Retinal pigment epithelial cell (primary cell): ENCODE data around the gene RPL23.

Source experiments
- DNase-seq: peaks from one replicate; pipeline ENCODE4 v3.0.0-alpha.2; 2010; ENCODE audit warnings: low read depth
- H3K4me3 ChIP-seq: 2 replicates; pipeline ENCODE4 v1.5.1; 2011; ENCODE audit warnings: mild to moderate bottlenecking, low read length, control low read depth, moderate library complexity
- CTCF ChIP-seq: conservative IDR thresholded peaks from 2 replicates; pipeline ENCODE4 v1.5.1; 2011; ENCODE audit warnings: low read depth, low read length, control low read depth, inconsistent platforms

The RPL23 gene

DNA sequence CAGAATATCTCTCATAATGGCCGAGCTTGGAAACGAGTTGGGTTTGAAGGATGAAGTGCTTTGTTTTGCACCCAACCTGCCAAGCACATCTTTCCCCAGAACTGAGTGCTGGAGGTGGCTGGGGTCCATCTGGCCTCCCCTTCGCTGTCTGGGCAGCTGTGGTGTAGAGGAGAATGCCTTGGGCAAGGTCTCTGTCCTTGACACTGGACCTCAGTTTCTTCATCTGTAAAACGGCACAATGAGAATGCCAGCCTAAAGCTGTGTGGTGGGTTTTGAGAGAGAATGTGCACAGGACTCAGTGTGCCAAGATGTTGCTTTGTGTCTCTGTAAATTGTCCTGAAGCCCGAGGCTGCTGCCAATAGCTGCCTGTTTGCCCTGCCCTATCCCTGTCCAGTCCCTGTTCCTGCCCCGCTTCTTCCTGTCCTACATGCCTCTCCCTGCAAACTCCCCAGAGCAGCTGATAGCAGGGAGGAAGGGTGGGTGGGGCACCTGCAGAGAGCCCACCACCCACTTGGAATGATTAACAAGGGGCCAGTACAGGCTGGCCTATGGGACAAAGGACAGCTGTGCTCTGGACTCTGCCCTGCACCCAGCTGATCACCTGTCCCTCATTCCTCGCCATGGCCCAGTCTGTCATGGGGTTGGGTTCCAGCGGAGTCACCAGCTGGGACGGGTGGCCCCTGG, 31.7 kb upstream of the RPL23 start:
- TF ChIP-seq CTCF = no peak
- DNase-seq = no peak
- H3K4me3 ChIP-seq = no peak overlapping the region

- no peak for DNase-seq
- H3K4me3 ChIP-seq = no peak overlapping the region
- TF ChIP-seq CTCF = no peak
Measured at GRCh38 chr17:38883592-38884526, 30.3 kb upstream of the RPL23 start.

DNA sequence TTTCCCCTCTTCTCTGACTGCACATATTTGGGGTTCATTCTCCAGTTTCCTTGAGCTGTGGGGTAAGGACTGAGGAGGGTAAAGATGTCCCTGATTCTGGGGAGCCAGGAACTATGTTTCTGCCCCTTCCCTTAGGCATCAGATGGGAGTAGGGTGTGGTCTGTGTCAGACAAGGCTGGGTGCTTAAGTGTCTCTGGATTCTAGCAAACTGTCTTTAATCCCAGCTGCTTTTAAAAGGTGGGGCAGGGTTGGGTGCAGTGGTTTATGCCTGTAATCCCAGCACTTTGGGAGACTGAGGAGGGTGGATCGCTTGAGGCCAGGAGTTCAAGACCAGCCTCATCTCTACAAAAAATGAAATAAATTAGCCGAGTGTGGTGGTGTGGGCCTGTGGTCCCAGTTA, 29.3 kb upstream of the RPL23 start:
- no peak overlapping the region for H3K4me3 ChIP-seq

GRCh38 chr17:38881600-38882191, 28.2 kb upstream of the RPL23 start:
- H3K4me3 ChIP-seq = no peak overlapping the region
- no peak for DNase-seq
- no peak for TF ChIP-seq CTCF

More for the DNA sequence above, 29.3 kb upstream of the RPL23 start:
- TF ChIP-seq CTCF = no peak
- DNase-seq = no peak

DNA sequence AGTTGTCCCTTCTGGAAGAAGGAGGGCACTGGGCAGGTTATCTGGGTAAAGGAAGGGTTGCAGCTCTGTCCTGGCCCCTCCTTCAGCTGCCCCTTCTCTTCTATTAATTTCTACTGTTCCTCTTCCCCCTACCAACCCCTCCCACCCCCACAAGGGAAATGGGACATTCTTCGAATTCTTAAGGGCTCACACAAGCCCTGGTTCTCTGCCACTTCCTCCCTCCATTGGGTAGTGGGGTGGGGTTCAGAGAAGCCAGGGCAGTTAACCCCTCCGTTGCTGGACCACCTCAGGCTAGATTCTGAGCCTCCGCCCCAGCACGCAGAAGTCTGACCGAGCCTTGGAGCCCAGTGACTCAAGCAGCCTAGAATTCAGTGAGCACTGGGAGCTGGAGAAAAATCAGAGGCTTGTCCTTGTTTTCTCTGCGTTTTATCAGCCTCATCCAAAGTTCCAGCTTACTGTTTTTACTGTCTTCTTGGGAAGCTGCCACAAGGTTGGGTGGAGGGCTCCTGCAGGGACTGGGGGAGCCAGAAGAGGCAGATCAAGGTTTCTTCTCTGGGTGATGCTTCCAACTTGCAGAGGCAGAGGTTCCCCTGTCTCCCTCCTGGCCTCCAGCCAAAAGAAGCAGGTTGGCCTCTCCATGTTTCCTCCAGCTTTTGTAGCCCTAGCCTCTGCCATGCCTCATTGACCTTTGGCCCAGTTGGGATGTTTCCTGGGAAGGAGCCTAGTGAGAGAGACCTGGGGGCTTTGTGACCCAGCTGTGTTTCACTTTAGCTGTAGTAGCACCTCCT, 26.6 kb upstream of the RPL23 start:
- TF ChIP-seq CTCF = no peak
- DNase-seq = peak; percentile 87
- peak overlapping the region; percentile 12 for H3K4me3 ChIP-seq

DNA sequence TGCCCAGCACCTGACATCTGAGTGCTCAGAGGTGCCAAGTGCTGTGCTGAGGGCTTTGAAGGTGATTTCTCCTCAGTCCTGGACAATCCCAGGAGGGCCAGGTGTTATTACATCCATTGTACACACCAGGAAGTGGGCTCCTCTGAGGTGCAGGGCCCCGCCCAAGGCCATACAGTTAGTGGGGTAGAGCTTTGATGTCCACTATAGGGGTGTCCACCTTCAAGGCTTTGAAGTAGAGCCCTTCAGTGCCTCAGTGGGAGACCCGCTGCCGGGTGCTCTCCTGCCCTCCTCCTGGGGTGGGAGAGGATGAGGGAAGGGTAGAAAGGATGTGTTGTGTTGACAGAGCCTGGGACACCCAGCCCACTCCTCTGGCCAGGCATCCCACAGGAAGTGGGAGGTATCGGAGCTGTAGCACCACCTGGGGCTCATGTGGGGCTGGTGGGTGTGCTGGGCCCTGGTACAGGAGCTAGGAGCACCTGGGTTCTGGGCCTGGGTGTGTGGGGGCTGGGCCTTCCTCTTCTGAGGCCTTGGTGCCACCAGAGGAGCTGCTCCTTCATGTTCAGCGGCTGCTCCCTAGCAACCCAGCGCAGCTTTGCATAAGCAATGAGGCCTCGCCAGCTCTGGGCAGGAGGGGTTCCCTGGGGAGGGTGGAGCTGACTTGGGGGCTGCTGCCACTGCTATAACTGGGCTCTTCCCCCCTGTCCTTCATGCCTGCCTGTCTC, 23.8 kb upstream of the RPL23 start:
- H3K4me3 ChIP-seq = no peak overlapping the region
- DNase-seq = no peak
- no peak for TF ChIP-seq CTCF
